MCF 10A (cell line): ENCODE measurements around the gene ALOXE3. TPM values are rescaled to one million over a fixed set of nuclear protein-coding genes. Genes with fewer than 3 reads are reported as not detected.

Experiments used
- BruUV-seq: library from RNA; stranded (reverse); fragments of 400-500 nt; replicated peaks from 2 replicates; lab custom pipeline; 2021; lab: Mats Ljungman, UMichigan
- CTCF ChIA-PET: fragments of 300-600 bp; sonication (Branson Sonifier 250); formaldehyde crosslinking; extraction: SDS; loops from one replicate; lab custom pipeline; 2021; ENCODE audit warnings: antibody characterized with exemption, inconsistent platforms; lab: Yijun Ruan, JAX
- POLR2A ChIA-PET: fragments of 300-600, 350-650 bp; sonication (Branson Sonifier 250); formaldehyde crosslinking; extraction: SDS; loops from one replicate; lab custom pipeline; 2020; ENCODE audit warnings: antibody characterized with exemption, inconsistent platforms; lab: Yijun Ruan, JAX
- DNase-seq: peaks from one replicate; pipeline ENCODE4 v3.0.0-alpha.2; 2018; ENCODE audit not compliant: unreplicated experiment
- H3K27ac Mint-ChIP-seq: one replicate; pipeline ENCODE4 v1.8.0; 2022; ENCODE audit warnings: mild to moderate bottlenecking, low read depth, mixed read lengths; ENCODE audit not compliant: unreplicated experiment
- H3K27me3 Mint-ChIP-seq: one replicate; pipeline ENCODE4 v1.8.0; 2022; ENCODE audit warnings: mixed read lengths; ENCODE audit not compliant: insufficient read depth, unreplicated experiment
- H3K36me3 Mint-ChIP-seq: one replicate; pipeline ENCODE4 v1.8.0; 2022; ENCODE audit warnings: mild to moderate bottlenecking, moderate library complexity, mixed read lengths; ENCODE audit not compliant: insufficient read depth, unreplicated experiment
- H3K4me1 Mint-ChIP-seq: one replicate; pipeline ENCODE4 v1.8.0; 2022; ENCODE audit warnings: mixed read lengths; ENCODE audit not compliant: insufficient read depth, unreplicated experiment
- H3K4me3 Mint-ChIP-seq: one replicate; pipeline ENCODE4 v1.8.0; 2022; ENCODE audit warnings: mild to moderate bottlenecking, moderate library complexity, mixed read lengths; ENCODE audit not compliant: unreplicated experiment
- H3K9me3 Mint-ChIP-seq: one replicate; pipeline ENCODE4 v1.8.0; 2022; ENCODE audit warnings: mixed read lengths; ENCODE audit not compliant: unreplicated experiment
- intact Hi-C: fragments of 100-400 bp; cut with micrococcal nuclease; formaldehyde crosslinking; loops from 2 replicates; pipeline ENCODE4 v1.14.1; 2022
- total RNA-seq: library from RNA; stranded (reverse); gene quantifications from 2 replicates; pipeline ENCODE4 v1.2.3, GENCODE V29; 2022
- TF ChIP-seq, protein P1 (sequence below): fragments of 200-600 bp; IDR thresholded peaks from one replicate; pipeline ENCODE4 v1.8.0; 2022; ENCODE audit warnings: antibody characterized with exemption, mild to moderate bottlenecking; ENCODE audit not compliant: unreplicated experiment

The ALOXE3 gene
- total RNA-seq, 1 experiment from 2014 or later, result 13.1 TPM

DNA sequence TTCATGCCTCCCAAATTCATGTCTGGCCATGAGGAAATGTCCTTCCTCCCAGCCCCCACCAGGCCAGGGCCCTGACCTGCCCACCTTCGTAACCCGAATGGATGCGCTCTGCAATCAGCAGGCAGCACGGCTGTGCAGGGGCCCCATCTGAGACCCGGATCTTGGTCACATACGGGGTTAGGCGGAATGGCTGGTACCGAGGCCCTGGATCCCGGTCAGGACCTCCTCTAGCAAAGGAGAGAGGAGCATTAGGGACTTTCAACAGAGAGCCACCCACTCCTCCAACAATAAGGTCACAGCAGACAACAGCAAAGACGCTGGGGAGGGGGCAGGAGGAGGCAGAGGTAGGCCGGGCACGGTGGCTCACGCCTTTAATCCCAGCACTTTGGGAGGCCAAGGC lies 30.2 kb upstream of the ALOXE3 start:
- H3K4me1 Mint-ChIP-seq, result peaks cover 25% of the 10 kb centered on the region
- CTCF ChIA-PET, result interaction anchor here (1.1 kb wide), 1 partner anchor 10 kb away, joined by 4 read pairs; no protein-coding TSS in a partner anchor
- no peaks in the 10 kb centered on the region for H3K9me3 Mint-ChIP-seq

DNA sequence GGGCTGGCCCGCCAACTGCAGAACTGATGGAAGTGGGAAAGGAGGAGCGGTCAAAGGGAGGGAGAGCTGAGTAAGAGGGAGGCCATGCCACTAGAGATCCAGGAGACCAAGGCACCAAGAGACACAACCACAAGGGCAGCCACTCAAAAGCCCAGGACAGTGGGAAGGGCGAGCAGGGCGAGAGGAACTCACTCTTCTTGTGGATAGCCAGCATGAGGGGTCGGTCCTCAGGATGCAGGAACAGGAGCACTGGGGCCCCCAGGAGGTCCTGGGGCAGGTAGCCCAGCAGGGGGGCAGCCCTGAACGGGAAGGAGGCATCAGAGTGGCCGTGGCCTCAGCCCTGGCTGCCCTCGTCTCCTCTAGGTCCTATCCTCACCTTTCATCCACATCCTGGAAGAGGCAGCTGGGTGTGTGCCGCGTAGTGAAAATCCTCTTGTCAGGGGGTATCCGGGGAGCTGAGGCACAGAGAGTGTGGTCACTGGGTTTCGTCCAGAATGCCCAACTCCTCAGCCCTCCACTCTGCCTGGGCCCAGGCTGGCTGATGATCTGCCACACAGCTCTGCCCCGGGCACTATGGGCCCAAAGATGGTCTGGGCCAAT lies 29.6 kb upstream of the ALOXE3 start:
- H3K4me1 Mint-ChIP-seq, result peaks cover 19% of the 10 kb centered on the region
- CTCF ChIA-PET, result interaction anchor here (0.6 to 1.1 kb wide), 4 partner anchors 11 to 569 kb away, joined by 3 to 4 read pairs (median 4); partner anchors contain the start of gene CD68
- intact Hi-C loops, result no loop called here
- TF ChIP-seq, protein P1, sequence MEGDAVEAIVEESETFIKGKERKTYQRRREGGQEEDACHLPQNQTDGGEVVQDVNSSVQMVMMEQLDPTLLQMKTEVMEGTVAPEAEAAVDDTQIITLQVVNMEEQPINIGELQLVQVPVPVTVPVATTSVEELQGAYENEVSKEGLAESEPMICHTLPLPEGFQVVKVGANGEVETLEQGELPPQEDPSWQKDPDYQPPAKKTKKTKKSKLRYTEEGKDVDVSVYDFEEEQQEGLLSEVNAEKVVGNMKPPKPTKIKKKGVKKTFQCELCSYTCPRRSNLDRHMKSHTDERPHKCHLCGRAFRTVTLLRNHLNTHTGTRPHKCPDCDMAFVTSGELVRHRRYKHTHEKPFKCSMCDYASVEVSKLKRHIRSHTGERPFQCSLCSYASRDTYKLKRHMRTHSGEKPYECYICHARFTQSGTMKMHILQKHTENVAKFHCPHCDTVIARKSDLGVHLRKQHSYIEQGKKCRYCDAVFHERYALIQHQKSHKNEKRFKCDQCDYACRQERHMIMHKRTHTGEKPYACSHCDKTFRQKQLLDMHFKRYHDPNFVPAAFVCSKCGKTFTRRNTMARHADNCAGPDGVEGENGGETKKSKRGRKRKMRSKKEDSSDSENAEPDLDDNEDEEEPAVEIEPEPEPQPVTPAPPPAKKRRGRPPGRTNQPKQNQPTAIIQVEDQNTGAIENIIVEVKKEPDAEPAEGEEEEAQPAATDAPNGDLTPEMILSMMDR, result no peak
- H3K27me3 Mint-ChIP-seq, result no peaks in the 10 kb centered on the region
- H3K36me3 Mint-ChIP-seq, result no peaks in the 10 kb centered on the region
- H3K27ac Mint-ChIP-seq, result peak overlapping the region; percentile 35
- no peaks in the 10 kb centered on the region for H3K9me3 Mint-ChIP-seq
- no peak overlapping the region for H3K4me3 Mint-ChIP-seq
- no peak for DNase-seq
- BruUV-seq, result no TSS peak
- POLR2A ChIA-PET, result interaction anchor here (0.7 to 16.5 kb wide), 3 partner anchors 9 to 26 kb away, joined by 3 to 429 read pairs (median 4); no protein-coding TSS in a partner anchor

More for the DNA sequence above, 30.2 kb upstream of the ALOXE3 start:
- Mint-ChIP-seq H3K36me3 (no peaks in the 10 kb centered on the region), H3K4me3 (no peak overlapping the region), H3K27me3 (no peaks in the 10 kb centered on the region), H3K27ac (peak overlapping the region; percentile 16)
- no TSS peak for BruUV-seq
- TF ChIP-seq, protein P1, result no peak
- POLR2A ChIA-PET, result interaction anchor here (0.7 to 16.5 kb wide), 5 partner anchors 8 to 75 kb away, joined by 3 to 429 read pairs (median 7); no protein-coding TSS in a partner anchor
- no peak for DNase-seq
- intact Hi-C loops, result no loop called here

DNA sequence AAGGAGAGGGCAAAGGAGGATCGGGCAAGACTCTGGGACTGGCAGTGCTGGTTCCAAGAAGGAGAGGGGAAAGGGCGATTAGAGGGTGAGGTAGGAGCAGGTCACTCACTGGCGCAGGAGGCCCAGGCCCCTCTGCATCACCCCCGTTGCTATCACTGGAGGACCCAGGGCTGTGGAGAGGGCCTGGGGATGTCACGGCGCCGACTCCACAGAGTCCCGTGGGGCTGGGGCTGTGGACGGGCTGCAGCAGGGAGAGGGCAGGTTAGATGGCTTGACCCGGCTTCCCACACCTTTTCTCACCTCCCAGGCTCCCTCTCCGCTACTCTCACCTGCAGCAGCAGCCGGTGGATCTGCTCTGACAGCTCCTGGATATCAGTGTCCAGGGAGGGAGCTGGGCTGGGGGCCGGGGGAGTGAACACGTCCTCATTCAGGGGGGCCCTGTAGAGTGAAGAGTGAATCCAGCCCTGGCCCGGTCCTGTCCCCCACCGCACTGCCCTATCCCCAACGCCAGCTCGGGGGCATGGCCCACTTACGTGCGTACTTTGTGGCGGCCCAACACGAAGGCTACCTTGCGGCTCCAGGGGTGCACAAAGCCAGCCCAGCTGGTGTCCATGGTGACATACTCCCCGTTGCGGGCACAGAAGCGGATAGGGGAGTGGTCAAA lies 29.0 kb upstream of the ALOXE3 start:
- H3K36me3 Mint-ChIP-seq, result no peaks in the 10 kb centered on the region
- H3K27ac Mint-ChIP-seq, result peak overlapping the region; percentile 35
- H3K4me1 Mint-ChIP-seq, result peaks cover 18% of the 10 kb centered on the region
- no peak overlapping the region for H3K4me3 Mint-ChIP-seq
- TF ChIP-seq, protein P1, result no peak
- intact Hi-C loops, result no loop called here
- DNase-seq, result no peak
- H3K27me3 Mint-ChIP-seq, result no peaks in the 10 kb centered on the region
- no peaks in the 10 kb centered on the region for H3K9me3 Mint-ChIP-seq
- CTCF ChIA-PET, result interaction anchor here (0.6 kb wide), 4 partner anchors 32 to 568 kb away, joined by 3 to 4 read pairs (median 4); partner anchors contain the start of gene CD68
- no TSS peak for BruUV-seq
- POLR2A ChIA-PET, result interaction anchor here (0.9 to 19.5 kb wide), 3 partner anchors 7 to 10 kb away, joined by 4 to 429 read pairs (median 429); partner anchors contain the start of gene PER1
